Esophagus squamous epithelium (tissue), 4 donors: ENCODE results near the gene SMARCA4.

ENCODE experiments used
- POLR2A ChIP-seq, 4 donors: fragments of 450-650 bp; IDR thresholded peaks; one replicate each; pipeline ENCODE4 v1.6.1; 2017; ENCODE audit warnings: antibody characterized with exemption in 4 of 4, mild to moderate bottlenecking in 4 of 4, moderate library complexity in 3 of 4
- TF ChIP-seq, protein P1 (sequence below), 6 experiments: fragments of 450-650 bp in 4 of 6; fragments of 200-600 bp in 2 of 6; sonication (generic) in 2 of 6; IDR thresholded peaks; one replicate each; pipeline ENCODE4 v1.5.1; 2016 to 2019; ENCODE audit warnings: antibody characterized with exemption in 6 of 6, mild to moderate bottlenecking in 4 of 6, moderate library complexity in 4 of 6

DNA sequence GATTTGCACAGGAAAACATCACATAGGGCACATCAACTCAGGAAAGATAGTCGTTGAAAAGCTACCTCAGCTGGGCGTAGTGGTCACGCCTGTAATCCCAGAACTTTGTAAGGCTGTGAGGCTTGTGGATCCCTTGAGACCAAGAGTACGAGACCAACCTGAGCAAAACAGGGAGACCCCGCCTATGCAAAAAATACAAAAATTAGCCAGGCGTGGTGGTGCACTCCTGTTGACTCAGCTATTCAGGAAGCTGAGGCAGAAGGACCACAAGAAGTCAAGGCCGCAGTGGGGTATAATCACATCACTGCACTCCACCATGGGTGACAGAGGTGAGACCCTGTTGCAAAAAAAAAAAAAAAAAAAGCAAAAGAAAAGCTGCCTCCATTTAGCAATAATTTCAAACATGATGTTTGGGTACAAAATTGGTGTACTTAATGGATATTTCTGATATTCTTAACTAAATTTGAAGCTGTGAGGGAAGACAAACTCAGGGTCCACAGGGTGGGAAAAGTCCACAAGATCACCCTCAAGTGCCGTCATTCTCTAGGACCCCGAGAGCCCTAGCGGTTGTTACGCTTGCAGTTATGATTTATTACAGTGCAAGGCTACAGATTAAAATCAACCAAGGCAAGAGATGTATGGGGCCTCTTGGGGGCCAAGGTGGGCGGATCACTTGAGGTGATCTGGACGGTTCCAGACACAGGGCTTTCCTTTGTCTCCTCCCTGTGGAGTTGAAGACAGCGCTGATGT, 86.0 kb downstream of the SMARCA4 start:
- TF ChIP-seq, protein P1, sequence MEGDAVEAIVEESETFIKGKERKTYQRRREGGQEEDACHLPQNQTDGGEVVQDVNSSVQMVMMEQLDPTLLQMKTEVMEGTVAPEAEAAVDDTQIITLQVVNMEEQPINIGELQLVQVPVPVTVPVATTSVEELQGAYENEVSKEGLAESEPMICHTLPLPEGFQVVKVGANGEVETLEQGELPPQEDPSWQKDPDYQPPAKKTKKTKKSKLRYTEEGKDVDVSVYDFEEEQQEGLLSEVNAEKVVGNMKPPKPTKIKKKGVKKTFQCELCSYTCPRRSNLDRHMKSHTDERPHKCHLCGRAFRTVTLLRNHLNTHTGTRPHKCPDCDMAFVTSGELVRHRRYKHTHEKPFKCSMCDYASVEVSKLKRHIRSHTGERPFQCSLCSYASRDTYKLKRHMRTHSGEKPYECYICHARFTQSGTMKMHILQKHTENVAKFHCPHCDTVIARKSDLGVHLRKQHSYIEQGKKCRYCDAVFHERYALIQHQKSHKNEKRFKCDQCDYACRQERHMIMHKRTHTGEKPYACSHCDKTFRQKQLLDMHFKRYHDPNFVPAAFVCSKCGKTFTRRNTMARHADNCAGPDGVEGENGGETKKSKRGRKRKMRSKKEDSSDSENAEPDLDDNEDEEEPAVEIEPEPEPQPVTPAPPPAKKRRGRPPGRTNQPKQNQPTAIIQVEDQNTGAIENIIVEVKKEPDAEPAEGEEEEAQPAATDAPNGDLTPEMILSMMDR (IDR thresholded peaks at IDR 0.05): no peak
- TF ChIP-seq POLR2A (IDR thresholded peaks at IDR 0.05): no peak
